Dedifferentiated amniotic fluid mesenchymal stem cell (primary cell): ENCODE data around the gene HYI.
"Not testable (repeated sequence)": the region's sequence is repeated elsewhere in the genome, so short reads cannot be mapped to it uniquely, and the experiment has no call there.

ENCODE experiments used
- DNase-seq: peaks from one replicate; pipeline ENCODE4 v3.0.0-alpha.2; 2016; ENCODE audit errors: extremely low spot score

The HYI gene

DNA sequence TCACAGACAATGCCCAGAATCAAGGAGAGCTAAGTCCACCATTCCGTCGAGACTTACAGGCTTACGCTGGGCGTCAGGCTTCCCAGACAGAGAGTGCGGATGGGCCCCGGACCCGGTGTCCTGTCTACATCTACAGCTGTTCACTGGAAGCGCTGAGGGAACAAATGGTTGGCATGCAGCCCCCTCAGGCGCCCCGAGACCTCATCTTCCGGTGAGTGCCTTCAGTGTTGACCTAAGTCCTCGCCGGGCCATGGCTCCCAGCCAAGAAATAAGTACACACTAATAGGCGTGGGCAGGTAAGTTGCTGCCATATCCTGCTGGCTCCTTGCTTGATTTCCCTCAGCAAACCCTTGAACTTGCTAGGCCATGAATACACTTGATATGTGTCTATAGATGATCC, 26.2 kb downstream of the HYI start:
- no peak for DNase-seq

DNA sequence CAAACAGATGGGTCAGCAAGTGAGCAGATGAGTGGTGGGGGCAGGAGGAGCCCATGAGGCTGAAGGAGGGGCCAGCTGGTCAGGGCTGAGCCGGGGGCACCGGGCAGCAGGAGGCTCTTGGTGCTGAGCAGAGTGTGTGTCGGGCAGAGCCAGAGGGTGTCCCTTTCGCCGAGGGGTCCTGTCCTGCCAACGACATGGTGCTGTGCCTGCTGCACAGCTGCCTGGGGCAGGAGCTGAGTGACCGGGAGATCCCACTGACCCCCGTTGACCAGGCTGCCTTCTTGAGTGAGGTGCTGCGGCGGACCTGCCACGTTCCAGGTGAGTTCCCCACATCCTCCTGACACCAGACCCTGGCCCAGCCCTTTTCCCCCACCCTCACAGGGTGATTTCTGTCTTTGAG, 27.5 kb downstream of the HYI start:
- no peak for DNase-seq

DNA sequence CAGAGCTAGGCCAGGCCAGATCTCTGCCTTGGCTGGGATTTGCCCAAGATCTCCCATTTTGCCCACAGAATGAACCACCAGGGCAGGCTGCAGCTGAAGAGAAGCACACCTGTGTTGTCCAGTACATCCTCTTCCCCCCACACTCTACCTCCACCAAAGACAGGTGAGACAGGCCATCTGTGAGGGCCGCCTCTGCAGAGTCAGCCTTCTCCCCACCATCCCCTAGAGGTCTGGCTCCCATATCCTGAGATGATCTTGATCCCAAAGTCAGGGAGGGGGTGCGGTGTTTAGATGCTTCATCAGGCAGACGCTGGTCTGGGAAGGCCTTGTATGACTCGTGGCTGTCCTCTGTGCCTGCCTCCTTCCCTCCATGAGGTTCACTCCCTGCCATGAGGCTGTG, 28.7 kb downstream of the HYI start:
- DNase-seq, result no peak

DNA sequence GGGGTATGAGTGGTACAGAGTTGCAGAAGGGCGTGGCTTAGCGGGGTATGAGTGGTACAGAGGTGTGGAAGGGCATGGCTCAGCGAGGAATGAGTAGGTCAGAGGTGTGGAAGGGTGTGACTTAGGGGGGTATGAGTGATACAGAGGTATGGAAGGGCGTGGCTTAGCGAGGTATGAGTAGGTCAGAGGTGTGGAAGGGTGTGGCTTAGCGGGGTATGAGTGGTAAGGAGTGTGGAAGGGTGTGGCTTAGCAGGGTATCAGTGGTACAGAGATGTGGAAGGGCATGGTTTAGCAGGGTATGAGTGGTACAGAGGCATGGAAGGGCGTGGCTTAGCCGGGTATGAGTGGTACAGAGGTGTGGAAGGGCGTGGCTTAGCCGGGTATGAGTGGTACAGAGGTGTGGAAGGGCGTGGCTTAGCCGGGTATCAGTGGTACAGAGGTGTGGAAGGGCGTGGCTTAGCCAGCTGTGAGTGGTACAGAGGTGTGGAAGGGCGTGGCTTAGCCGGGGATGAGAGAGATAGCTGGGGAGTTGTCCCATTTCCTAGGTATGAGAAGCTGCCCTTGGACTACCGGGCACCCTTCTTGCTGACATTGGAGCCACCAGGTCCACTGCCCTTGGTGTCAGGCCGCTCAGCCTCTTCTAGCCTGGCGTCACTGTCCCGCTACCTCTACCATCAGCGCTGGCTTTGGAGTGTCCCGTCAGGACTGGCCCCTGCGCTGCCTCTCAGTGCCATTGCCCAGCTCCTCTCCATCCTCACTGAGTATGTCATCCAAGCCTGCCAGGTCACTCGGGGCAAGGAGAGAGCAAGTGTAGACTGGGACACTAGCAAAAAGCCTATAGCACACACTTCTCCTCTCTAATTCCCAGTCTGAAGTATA, 29.8 kb downstream of the HYI start:
- DNase-seq, result no peak

DNA sequence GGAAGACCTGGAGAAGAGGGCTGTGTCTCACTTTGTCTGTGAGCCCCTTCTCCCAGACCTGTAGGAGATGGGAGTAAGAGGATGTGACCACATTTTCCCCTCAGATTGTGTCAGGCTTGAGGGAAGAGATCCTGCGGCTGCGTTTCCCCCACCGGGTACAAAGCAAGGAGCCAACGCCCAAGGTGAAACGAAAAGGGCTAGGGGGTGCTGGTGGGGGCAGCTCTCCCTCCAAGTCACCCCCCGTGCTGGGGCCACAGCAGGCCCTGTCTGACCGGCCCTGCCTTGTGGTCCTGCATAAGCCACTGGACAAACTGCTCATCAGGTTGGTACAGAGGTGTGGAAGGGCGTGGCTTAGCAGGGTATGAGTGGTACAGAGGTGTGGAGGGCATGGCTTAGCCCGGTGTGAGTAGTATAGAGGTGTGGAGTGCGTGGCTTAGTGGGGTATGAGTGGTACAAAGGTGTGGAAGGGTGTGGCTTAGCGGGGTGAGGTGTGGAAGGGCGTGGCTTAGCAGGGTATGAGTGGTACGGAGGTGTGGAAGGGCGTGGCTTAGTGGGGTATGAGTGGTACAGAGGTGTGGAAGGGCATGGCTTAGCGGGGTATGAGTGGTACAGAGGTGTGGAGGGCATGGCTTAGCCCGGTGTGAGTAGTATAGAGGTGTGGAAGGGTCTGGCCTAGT, 30.6 kb downstream of the HYI start:
- DNase-seq, result no peak

DNA sequence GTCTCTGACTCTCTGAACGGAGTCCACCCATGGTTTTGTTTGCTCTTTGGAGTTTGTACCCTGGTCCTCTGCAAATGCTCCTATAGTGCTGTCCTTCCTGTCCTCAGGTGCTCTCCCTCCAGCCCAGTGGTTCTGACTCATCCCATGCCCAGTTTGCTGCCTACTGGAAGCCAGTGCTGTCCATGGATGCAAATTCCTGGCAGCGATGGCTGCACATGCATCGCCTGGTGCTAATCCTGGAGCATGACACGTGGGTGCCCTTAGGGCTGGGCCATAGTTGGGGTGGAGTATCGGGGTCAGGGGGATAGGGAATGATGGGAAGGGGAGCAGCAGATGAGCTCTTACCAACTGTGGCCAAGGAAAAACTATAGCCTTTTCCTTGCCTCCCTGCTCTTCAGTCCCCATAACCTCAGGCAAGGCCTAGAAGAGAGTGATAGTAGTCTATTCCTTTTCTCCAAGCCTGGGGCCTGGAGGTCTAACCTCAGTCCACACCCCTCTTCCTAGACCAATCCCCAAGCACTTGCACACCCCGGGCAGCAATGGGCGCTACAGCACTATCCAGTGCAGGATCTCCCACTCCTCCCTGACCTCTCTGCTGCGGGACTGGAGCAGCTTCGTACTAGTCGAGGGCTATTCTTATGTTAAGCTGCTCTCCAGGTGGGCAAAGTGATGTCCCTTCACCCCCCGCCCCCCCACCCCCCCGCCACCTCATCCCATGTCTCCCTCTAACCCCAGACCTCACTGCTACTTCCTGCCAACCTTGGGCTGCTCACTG, 31.6 kb downstream of the HYI start:
- DNase-seq, result no peak

DNA sequence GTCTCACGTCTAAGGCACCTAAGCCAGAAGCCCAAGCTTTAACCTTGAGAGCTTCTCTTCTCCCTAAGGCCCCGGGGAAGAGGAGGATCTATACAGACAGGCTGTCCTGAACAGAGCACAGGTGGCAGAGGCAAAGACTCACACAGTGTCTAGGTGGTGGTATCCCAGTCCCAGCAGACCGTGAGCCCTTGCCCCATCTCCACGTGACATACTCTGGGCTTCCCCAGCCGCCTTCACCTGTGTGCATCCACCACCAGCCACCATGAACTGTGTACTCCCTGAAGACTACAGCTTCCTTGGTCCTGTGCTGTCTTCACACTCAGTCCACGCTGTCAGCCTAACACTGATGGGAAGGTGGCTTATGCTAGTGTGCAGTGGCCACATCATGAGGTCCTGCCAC, 32.3 kb downstream of the HYI start:
- DNase-seq, result no peak

DNA sequence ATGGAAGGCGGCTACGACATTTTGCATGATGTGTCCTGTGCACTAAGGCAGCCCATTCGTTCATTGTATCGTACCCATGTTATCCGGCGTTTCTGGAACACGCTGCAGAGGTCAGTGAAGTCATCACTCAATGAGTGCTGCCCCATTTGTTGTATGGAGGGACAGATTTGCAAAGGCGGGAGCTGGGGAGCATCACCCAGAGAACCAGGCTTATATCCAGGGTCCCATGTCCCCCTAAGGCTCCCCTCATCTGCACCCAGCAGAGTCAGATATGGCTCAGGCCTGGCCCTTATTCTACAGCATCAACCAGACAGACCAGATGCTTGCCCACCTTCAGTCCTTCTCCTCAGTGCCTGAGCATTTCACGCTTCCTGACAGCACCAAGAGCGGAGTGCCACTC, 32.9 kb downstream of the HYI start:
- no peak for DNase-seq

DNA sequence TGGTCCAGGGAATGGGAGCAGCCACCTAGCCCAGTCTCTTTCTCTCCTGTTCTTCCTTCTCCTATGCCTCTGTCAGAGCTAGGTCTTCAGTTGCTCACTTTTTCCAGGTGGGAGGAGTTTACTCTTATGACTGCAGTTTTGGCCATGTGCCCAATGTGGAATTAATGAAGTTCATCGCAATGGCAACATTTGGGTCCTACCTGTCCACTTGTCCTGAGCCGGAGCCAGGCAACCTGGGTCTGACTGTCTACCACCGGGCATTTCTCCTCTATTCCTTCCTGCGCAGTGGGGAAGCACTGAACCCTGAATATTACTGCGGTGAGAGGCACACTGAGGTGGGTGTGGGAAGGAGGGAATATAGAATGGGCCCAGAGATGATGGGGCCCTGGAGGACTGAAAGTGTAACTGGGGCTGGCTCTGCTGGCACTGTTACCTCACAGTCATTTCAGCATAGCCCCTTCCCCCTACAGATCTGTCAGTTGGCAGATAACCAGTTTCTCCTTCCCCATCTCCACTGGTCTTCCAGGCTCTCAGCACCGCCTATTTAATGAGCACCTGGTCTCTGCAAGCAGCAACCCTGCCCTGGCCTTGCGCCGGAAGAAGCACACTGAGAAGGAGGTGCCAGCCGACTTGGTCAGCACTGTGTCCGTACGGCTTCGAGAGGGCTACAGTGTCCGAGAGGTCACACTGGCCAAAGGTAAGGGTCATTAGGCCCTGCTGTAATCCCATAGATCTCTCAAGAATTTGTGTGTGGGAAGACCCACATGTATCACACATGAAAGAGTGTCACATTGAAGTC, 33.9 kb downstream of the HYI start:
- no peak for DNase-seq

DNA sequence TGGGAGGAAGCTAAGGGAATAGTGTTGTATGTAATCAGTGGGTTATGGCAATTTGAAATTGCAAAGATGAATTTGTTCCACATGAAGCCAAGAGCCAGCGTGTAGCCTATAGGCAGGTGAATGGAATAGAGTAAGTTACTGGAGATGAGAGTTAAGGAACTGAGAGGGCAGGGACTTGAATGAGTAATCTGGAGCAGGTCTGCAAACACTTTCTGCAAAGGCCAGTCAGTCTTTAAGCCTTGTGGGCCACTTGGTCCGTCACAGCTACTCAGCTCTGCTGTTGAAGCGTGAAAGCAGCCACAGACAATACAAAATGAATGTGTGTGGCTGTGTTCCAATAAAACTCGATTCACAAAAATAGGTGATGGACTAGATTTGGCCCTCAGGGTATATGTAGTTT, 34.9 kb downstream of the HYI start:
- no peak for DNase-seq

DNA sequence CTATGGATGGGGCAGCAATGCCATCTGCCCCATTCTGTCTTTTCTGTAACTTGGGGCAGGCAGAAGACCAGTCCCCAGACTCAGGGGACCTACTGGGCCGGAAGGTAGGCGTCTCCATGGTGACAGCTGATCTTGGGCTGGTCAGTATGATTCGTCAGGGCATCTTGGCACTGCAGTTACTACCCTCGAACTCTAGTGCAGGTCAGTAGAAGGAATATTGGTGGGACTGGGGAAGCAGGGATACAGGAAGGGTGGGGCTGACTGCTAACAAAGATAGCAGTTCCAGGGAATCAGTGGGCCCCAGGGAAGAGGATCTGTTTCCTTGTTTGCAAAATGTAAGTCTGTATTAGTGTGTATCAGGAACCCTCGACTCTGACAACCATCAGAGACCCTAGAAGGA, 37.8 kb downstream of the HYI start:
- no peak for DNase-seq

DNA sequence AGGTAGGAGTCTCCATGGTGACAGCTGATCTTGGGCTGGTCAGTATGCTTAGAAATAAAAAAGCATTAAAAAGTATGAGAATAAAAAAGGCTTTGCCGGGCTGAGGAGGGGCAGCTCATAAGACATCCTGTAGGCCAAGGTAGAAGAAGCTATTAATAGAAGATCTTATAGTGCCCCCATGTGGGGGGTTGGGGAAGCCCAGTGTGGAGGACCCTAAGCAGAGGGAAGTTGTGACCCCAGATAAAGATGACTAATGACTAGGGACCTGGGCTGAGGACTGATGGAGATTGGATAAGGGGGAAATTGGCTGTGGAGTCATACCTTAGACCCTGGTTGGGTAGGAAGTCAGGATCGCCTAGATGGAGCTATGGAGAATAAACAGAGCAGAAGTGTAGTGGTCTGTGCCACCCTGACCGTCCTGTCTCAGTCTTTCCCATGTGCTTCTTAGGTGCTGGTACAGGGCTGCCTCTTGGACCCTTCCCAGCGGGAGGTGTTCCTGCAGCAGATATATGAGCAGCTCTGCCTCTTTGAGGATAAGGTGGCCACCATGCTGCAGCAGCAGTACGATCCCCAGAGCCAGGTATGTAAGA, 39.0 kb downstream of the HYI start:
- peak; percentile 24 for DNase-seq

DNA sequence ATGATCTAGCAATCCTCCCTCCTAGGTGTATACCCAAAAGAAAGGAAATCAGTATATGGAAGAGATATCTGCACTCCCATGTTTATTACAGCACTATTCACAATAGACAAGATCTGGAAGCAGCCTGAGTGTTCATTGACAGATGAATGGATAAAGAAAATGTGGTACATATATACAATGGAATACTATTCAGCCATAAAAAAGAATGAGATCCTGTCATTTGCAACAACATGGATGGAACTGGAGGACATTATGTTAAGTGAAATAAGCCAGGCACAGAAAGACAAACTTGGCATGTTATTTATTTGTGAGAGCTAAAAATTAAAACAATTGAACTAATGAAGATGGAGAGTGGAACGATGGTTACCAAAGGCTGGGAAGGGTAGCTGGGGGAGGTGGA, 40.3 kb downstream of the HYI start:
- DNase-seq, result not testable (repeated sequence)

DNA sequence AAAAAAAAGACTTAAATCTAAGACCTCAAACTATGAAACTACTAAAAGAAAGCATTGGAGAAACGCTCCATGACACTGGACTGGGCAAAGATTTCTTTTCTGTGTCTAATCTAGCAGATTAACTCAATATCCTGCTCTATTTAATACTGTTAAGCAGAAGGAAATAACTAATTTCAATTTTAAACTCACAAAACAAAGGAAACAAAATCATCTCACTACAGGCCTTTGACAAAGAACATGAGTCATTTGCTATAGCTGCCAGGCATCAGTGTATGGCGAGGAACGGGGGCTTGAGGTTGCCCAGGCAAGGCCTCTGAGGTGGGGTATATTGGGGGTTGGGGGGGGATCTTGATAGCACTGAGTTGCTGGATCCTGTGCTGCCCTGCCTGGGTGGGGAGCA, 43.2 kb downstream of the HYI start:
- DNase-seq, result no peak

DNA sequence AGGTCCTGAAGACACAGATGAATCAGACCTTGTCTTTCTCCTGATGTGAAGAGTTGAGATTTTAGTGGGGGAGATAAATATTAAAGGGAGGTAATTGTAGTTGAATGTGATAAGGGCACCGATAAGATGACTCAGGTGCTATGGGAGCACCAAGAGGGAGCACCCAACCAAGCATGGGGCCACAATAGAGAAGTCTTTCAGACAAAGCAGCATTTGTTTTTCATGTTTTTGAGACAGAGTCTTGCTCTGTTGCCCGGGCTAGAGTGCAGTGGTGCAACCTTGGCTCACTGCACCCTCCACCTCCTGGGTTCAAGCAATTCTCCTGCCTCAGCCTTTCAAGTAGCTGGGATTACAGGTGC, 47.9 kb downstream of the HYI start:
- DNase-seq, result no peak

DNA sequence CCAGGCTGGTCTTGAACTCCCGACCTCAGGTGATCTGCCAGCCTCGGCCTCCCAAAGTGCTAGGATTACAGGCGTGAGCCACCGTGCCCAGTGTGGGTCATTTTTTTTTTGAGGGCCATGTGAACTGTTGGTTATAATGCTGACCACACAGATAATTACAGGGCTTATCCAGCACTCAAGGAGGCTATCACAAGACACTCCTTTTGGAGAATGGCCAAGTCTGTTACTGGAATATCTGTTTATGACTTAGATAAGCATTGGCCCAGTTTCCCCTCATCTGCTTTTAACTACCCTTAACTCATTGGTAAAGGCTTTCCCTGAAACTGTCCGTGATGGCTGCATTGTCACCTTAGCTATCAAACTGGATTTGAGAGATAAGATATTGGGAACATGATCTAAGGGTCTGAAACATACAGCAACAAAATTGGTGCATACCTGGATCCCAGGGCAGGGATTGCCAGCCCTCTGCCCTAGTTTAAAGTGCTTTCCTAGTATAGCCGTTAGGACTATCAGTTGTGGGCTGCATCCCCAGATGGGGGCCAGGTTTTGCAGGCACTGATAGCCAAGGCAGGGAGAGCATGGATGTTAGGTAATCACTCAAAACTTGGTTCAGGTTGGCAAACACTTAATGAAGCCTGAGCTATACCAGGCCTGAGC, 48.4 kb downstream of the HYI start:
- DNase-seq, result no peak

DNA sequence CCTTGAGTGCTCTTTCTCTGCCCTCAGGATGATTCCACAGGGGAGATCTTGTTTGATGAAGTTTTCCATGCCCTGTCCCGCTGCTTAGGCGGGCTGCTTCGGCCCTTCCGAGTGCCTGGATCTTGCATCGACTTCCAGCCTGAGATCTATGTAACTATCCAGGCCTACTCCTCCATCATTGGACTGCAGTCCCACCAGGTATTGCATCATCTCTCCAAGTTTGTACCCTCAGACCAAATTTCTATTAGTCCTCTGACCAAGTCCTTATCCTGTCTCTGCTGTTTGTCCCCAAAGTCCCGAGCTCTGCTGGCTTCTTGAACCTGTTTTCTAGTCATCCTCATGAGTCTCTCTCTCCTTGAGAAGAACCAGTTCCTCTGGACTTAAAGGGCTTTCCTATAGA, 49.4 kb downstream of the HYI start:
- DNase-seq, result no peak

DNA sequence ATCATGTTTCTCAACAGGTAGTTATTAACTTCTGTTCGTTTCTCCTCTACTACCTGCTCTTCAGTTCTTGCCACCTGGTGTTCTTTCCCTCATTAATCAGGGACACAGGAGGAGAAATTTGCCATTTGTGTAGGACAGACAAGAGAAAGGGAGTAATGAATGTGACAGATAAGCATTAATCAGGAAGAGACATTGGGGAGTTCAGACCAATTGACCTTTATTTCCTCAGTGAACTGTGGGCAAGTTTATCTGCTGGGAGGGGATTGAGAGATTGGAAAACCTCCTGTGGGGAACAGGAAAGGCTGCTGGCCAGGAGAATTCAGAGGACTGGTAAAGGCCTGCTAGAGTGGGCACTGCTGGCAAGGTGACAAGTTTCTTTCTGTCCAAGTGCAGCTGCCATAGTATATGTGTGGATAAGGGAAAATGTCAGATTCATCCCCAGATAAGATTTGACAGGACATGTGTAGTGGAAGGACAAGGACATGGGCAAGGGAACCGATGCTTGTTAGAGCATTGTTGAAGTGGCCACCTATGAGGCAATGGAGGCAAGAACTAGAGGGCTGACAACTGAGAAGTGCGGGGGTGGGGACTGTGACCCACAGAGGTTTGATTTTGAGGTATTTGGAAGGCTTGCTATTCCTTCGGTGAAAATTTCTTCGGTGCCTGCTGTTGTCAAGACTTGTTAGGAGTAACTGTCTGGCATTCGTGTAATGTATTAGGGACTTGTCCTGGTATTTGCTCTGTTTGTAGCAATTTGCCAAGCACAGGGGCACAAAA, 51.5 kb downstream of the HYI start:
- DNase-seq, result no peak
